ENCODE results near the gene IGF2BP2.

The IGF2BP2 gene

GRCh38 chr3:185730550-185730949, 94.3 kb downstream of the IGF2BP2 start:
- DNase-seq, result no peak

DNA sequence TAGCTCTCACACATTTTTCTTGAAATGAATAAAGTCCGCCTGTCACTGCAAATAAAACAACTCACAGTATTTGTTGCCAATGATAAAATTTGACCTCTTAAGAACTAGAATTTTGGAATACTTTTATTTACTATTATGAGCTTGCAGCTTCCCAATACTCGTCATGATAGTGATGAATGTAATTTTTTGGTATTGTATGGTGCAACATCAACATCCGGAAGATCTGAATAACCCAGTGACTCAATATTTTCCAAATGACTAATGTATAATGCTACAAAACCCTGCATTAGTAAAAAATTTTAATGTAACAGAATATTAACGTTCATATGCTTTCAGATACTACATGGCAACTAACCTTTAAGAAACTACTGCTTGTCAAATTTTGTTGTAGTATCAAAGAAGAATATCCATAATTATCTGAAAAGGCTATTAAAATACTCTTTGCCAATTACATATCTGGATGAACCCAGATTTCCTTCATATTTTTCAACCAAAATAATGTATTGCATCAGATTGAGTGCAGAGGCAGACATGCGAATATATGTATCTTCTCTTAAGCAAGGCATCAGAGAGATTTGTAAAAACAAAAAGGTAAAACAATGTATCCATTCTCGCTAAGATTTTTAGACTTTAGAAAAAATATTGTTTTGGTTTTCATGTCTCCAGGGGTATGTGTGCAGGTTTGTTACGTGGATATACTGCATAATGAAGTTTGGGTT, 95.3 kb downstream of the IGF2BP2 start:
- DNase-seq, result no peak

DNA sequence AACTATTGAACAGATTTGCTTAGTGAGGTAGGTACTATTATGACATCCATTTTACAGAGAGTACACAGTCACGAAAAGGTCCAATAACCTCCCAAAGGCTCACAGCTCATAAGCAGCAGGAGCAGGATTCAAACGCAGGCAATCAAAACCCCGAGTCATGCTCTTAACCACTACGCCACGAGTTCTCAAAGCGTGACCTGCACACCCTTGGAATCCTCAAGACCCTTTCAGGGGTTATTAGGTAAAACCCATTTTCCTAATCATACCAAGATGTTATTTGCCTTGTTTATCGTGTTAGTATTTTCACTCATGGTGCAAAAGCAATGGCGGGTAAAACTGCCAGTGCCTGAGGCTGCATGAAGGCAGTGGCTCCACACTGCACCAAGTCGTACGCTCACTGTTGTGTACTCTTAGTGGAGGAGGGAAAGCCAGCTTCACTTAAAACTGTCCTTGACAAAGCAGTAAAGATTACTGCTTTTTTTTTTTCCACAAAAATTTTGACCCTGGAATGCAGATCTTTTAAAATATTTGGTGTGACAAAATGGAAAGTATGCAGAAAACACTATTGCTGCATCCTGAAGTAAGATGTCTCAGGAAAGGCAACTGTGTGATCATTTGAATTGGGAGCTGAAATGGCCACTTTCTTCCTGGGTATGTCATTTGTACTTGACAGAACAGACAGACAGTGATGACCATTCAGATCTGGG, 96.1 kb downstream of the IGF2BP2 start:
- DNase-seq, result no peak

DNA sequence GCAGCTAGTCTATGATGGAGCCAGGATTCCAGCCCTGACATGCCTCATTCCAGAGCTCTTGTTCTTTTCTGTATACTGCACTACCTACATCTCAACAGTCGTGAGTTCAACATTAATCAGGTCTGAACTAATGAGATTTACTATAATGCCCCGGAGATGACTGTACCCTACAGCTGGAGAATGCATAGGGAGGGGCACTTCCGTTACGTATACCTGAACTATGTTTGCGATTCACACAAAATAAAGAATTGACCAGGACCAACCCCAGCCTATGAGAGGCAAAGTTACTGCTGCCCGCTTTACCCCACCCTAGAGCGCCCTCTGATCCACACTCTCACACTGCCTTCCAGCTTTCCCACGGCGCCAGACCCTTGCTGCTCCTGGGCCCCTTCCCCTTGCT, 97.0 kb downstream of the IGF2BP2 start:
- DNase-seq, result no peak

- no peak for DNase-seq
These were observed 98.4 kb downstream of the IGF2BP2 start for GRCh38 chr3:185726254-185726967.

- no peak for DNase-seq
These were observed 100.1 kb downstream of the IGF2BP2 start for GRCh38 chr3:185724761-185725160.

GRCh38 chr3:185724251-185724650, 100.6 kb downstream of the IGF2BP2 start:
- no peak for DNase-seq

DNA sequence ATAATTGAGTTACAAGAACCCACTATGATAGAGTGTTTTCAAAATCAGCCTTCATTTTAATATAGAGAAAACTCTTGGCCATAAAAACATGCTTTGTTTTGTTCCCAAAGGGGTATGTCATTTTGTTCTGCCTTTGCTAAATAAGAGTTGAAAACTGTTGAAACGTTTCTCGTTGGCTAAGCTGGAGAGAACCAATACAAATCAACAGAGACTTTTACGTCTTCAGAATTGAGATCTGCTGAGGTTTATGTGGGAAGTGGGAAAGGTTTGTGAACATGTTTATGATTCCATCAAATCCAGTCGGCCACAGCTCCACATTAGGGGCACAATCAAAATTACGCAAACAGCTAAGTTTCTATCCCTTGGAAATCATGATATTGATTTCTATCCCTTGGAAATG, 102.0 kb downstream of the IGF2BP2 start:
- DNase-seq, result no peak

- no peak for DNase-seq
These were observed 102.9 kb downstream of the IGF2BP2 start for GRCh38 chr3:185721970-185722369.

- DNase-seq, result no peak
These were observed 104.5 kb downstream of the IGF2BP2 start for GRCh38 chr3:185720326-185720725.

- DNase-seq, result no peak
These were observed 105.9 kb downstream of the IGF2BP2 start for GRCh38 chr3:185718736-185719593.

- no peak for DNase-seq
These were observed 107.0 kb downstream of the IGF2BP2 start for GRCh38 chr3:185717627-185718402.

DNA sequence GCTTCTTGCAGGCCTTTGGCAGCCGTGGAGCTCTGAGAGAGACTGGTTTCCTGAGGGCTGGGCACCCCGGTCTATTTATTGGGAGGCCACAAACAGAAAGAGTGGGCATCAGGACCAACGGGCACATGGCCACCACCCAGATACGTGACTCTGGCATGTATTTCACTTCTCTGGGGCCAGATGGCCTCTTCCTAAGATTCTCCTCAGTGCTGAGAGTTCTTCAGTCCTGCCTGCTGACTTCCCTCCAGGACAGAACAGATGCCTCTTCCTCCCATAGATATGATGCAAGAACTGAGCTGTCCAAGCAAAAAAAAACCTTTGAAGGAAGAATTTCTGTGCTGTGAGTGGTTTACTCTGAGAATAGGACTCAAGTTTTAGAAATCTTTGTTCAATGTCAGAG, 107.7 kb downstream of the IGF2BP2 start:
- no peak for DNase-seq

GRCh38 chr3:185716436-185717108, 108.3 kb downstream of the IGF2BP2 start:
- no peak for DNase-seq

DNA sequence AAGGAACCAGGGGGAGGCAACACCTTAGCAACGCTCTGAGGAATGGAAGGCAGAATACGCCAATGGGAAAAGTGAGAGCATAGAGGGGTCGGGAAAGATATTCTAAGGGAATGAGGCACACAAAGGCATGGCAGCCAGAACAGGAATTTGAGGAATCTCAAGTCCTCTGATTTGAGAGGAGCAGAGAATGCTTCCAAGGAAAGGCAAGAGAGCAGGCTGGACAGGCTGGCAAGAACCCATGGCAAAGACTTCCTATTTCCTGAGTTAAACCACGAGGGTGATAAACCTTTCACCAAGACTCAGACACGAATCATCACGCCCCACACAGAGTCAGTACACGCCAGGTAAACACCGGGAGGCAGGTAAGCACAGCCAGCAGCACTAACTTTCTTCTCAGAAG, 109.8 kb downstream of the IGF2BP2 start:
- no peak for DNase-seq

GRCh38 chr3:185714085-185714484, 110.8 kb downstream of the IGF2BP2 start:
- no peak for DNase-seq

- DNase-seq, result no peak
These were observed 111.8 kb downstream of the IGF2BP2 start for GRCh38 chr3:185713015-185713414.

DNA sequence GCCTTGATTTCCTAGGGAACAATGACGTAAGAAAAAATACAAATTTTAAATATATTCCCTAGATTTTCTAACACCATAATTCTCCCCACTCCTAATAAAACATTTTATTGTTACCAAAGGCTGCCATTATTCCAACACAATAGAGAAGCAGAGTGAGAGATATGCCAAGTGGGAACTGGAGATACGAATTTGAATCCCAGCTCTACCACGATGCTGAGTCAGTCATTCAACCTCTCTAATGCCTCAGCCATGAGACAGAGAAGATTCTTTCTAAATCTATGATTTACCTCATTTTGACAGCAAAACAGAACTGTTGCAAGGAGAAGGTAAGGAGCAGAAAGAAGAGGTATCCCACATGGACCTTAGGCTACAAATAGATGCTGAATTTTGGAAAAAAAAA, 112.5 kb downstream of the IGF2BP2 start:
- no peak for DNase-seq

DNA sequence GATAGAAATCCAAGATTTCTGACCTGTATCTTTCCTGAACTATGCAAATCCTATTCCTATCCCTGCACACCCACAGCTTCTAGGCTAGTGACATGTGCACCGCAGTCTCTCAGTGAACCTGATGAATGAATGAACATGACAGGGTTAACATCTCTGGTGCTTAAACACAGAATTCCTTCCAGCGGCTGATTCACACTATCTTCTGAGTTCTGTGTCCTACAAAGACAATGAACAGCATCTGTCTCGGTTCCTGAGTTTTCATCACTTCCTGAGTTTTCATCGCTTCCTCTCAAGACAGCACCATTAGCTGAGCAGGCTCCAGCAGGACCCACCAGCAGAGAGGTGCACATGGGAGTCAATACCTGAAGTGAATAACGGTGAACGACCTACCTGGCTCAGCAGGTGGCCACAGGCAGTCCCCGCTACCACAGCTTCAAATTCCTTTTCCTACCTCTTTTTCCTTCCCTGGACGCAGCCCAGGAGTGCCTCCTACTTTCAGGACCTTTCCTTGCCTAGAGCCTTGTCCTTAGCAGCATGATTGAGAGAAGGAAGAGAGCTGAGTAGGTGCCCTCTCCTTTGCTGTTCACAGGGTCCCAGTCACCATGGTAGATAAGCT, 113.5 kb downstream of the IGF2BP2 start:
- no peak for DNase-seq

GRCh38 chr3:185709251-185709955, 115.4 kb downstream of the IGF2BP2 start:
- DNase-seq, result no peak
